NB4 (cell line): Measurements from ENCODE around the gene CALD1.

Experiments
- POLR2A ChIP-seq: IDR thresholded peaks from 2 replicates; pipeline ENCODE4 v1.6.1; 2011; ENCODE audit warnings: mild to moderate bottlenecking; ENCODE audit not compliant: insufficient read length; ENCODE audit errors: extremely low read depth
- TF ChIP-seq, protein P1 (sequence below): IDR thresholded peaks from one replicate; pipeline ENCODE4 v1.5.1; 2012; ENCODE audit warnings: low read depth, low read length
- TF ChIP-seq, protein P2 (sequence below): IDR thresholded peaks from 2 replicates; pipeline ENCODE4 v1.6.1; 2011; ENCODE audit warnings: low read depth, low read length

DNA sequence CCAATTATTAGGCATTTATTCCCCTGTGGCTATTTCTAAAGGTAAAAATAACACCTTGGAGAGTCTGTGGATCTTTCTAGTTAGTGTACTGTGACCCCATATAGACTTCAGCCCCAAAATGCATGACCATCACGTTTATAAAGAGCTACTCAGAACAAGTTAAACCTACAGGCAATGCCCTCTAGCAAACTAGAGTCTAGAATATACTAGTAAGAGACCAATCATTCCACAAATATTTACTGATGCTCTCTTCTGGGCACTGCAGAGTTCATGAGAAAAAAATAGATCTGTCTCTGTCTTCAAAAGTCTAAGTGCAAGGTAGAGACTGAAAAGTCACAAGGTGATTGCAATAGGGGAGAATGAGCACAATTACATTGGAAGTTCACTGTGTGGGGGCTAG is 20.5 kb upstream of the CALD1 start:
- no peak for TF ChIP-seq POLR2A
- TF ChIP-seq, protein P1, sequence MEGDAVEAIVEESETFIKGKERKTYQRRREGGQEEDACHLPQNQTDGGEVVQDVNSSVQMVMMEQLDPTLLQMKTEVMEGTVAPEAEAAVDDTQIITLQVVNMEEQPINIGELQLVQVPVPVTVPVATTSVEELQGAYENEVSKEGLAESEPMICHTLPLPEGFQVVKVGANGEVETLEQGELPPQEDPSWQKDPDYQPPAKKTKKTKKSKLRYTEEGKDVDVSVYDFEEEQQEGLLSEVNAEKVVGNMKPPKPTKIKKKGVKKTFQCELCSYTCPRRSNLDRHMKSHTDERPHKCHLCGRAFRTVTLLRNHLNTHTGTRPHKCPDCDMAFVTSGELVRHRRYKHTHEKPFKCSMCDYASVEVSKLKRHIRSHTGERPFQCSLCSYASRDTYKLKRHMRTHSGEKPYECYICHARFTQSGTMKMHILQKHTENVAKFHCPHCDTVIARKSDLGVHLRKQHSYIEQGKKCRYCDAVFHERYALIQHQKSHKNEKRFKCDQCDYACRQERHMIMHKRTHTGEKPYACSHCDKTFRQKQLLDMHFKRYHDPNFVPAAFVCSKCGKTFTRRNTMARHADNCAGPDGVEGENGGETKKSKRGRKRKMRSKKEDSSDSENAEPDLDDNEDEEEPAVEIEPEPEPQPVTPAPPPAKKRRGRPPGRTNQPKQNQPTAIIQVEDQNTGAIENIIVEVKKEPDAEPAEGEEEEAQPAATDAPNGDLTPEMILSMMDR = no peak
- TF ChIP-seq, protein P2, sequence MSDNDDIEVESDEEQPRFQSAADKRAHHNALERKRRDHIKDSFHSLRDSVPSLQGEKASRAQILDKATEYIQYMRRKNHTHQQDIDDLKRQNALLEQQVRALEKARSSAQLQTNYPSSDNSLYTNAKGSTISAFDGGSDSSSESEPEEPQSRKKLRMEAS = no peak
